ENCODE results near the gene TMEM250. TPM values are rescaled to one million over a fixed set of nuclear protein-coding genes. Genes with fewer than 3 reads are reported as not detected.

Gene TMEM250
- polyA plus RNA-seq, 1 donor, result 36.2 TPM

- Histone ChIP-seq H3K36me3 (ENCODE audit: control insufficient read depth, insufficient read depth, low read length) (peaks cover 21% of the 10 kb centered on the region), H3K9me3 (ENCODE audit: control insufficient read depth, low read depth, low read length) (peaks cover 6% of the 10 kb centered on the region), H3K4me1 (ENCODE audit: control insufficient read depth, insufficient read depth, low read length) (peaks cover 51% of the 10 kb centered on the region), H3K27ac (ENCODE audit: low read length) (peak overlapping the region; percentile 96), H3K27me3 (ENCODE audit: control insufficient read depth, insufficient read depth, low read length) (peaks cover 4% of the 10 kb centered on the region), H3K4me3 (ENCODE audit: low read length) (peak overlapping the region; percentile 27)
- DNase-seq, result peak; percentile 93 to 97
- no CpG with 5 or more reads among the region's 64 CpGs for WGBS (ENCODE audit: insufficient coverage, low lambda C conversion rate)
Measured at GRCh38 chr9:136119061-136119882, 597 bp upstream of the TMEM250 start.

- Histone ChIP-seq H3K4me3 (ENCODE audit: low read length) (peak overlapping the region; percentile 70), H3K27ac (ENCODE audit: low read length) (peak overlapping the region; percentile 96), H3K4me1 (ENCODE audit: control insufficient read depth, insufficient read depth, low read length) (peaks cover 51% of the 10 kb centered on the region), H3K36me3 (ENCODE audit: control insufficient read depth, insufficient read depth, low read length) (peaks cover 25% of the 10 kb centered on the region), H3K9me3 (ENCODE audit: control insufficient read depth, low read depth, low read length) (peaks cover 6% of the 10 kb centered on the region), H3K27me3 (ENCODE audit: control insufficient read depth, insufficient read depth, low read length) (no peaks in the 10 kb centered on the region)
- peak; percentile 65 to 89 for DNase-seq
- no CpG with 5 or more reads among the region's 36 CpGs for WGBS (ENCODE audit: insufficient coverage, low lambda C conversion rate)
Measured at GRCh38 chr9:136117916-136118319, 757 bp downstream of the TMEM250 start.

GRCh38 chr9:136117291-136117915, 1.3 kb downstream of the TMEM250 start:
- H3K9me3 ChIP-seq (ENCODE audit: control insufficient read depth, low read depth, low read length), result peaks cover 6% of the 10 kb centered on the region
- peaks cover 25% of the 10 kb centered on the region for H3K36me3 ChIP-seq (ENCODE audit: control insufficient read depth, insufficient read depth, low read length)
- 20% methylated on average over 1 of the region's 23 CpGs for WGBS (ENCODE audit: insufficient coverage, low lambda C conversion rate)
- H3K4me3 ChIP-seq (ENCODE audit: low read length), result peak overlapping the region; percentile 70
- H3K27me3 ChIP-seq (ENCODE audit: control insufficient read depth, insufficient read depth, low read length), result no peaks in the 10 kb centered on the region
- H3K4me1 ChIP-seq (ENCODE audit: control insufficient read depth, insufficient read depth, low read length), result peaks cover 48% of the 10 kb centered on the region
- DNase-seq, result no peak
- peak overlapping the region; percentile 96 for H3K27ac ChIP-seq (ENCODE audit: low read length)

- Histone ChIP-seq H3K36me3 (ENCODE audit: control insufficient read depth, insufficient read depth, low read length) (peaks cover 25% of the 10 kb centered on the region), H3K4me1 (ENCODE audit: control insufficient read depth, insufficient read depth, low read length) (peaks cover 48% of the 10 kb centered on the region), H3K27me3 (ENCODE audit: control insufficient read depth, insufficient read depth, low read length) (no peaks in the 10 kb centered on the region), H3K4me3 (ENCODE audit: low read length) (peak overlapping the region; percentile 70), H3K27ac (ENCODE audit: low read length) (peak overlapping the region; percentile 96), H3K9me3 (ENCODE audit: control insufficient read depth, low read depth, low read length) (peaks cover 6% of the 10 kb centered on the region)
- WGBS (ENCODE audit: insufficient coverage, low lambda C conversion rate), result no CpG with 5 or more reads among the region's 69 CpGs
- DNase-seq, result no peak
Measured at GRCh38 chr9:136116360-136117098, 2.1 kb downstream of the TMEM250 start.

- H3K4me1 ChIP-seq (ENCODE audit: control insufficient read depth, insufficient read depth, low read length), result peaks cover 44% of the 10 kb centered on the region
- no peaks in the 10 kb centered on the region for H3K27me3 ChIP-seq (ENCODE audit: control insufficient read depth, insufficient read depth, low read length)
- H3K27ac ChIP-seq (ENCODE audit: low read length), result no peak overlapping the region
- H3K9me3 ChIP-seq (ENCODE audit: control insufficient read depth, low read depth, low read length), result peaks cover 6% of the 10 kb centered on the region
- peak in 1 of 2 donors; percentile 37 for DNase-seq
- WGBS (ENCODE audit: insufficient coverage, low lambda C conversion rate), result no CpG with 5 or more reads among the region's 22 CpGs
- H3K4me3 ChIP-seq (ENCODE audit: low read length), result no peak overlapping the region
- peaks cover 25% of the 10 kb centered on the region for H3K36me3 ChIP-seq (ENCODE audit: control insufficient read depth, insufficient read depth, low read length)
Measured at GRCh38 chr9:136115641-136116359, 2.9 kb downstream of the TMEM250 start.

GRCh38 chr9:136115206-136115605, 3.5 kb downstream of the TMEM250 start:
- Histone ChIP-seq H3K9me3 (ENCODE audit: control insufficient read depth, low read depth, low read length) (peaks cover 6% of the 10 kb centered on the region), H3K27me3 (ENCODE audit: control insufficient read depth, insufficient read depth, low read length) (peaks cover under 1% of the 10 kb centered on the region), H3K4me3 (ENCODE audit: low read length) (no peak overlapping the region), H3K27ac (ENCODE audit: low read length) (no peak overlapping the region), H3K36me3 (ENCODE audit: control insufficient read depth, insufficient read depth, low read length) (peaks cover 25% of the 10 kb centered on the region), H3K4me1 (ENCODE audit: control insufficient read depth, insufficient read depth, low read length) (peaks cover 44% of the 10 kb centered on the region)
- DNase-seq, result no peak
- WGBS (ENCODE audit: insufficient coverage, low lambda C conversion rate), result no CpG with 5 or more reads among the region's 13 CpGs

- Histone ChIP-seq H3K4me1 (ENCODE audit: control insufficient read depth, insufficient read depth, low read length) (peaks cover 42% of the 10 kb centered on the region), H3K27ac (ENCODE audit: low read length) (no peak overlapping the region), H3K4me3 (ENCODE audit: low read length) (no peak overlapping the region), H3K9me3 (ENCODE audit: control insufficient read depth, low read depth, low read length) (peaks cover 6% of the 10 kb centered on the region), H3K27me3 (ENCODE audit: control insufficient read depth, insufficient read depth, low read length) (peaks cover 3% of the 10 kb centered on the region), H3K36me3 (ENCODE audit: control insufficient read depth, insufficient read depth, low read length) (peaks cover 25% of the 10 kb centered on the region)
- peak in 1 of 2 donors; percentile 47 for DNase-seq
- no CpG with 5 or more reads among the region's 18 CpGs for WGBS (ENCODE audit: insufficient coverage, low lambda C conversion rate)
Measured at GRCh38 chr9:136114610-136115009, 4.1 kb downstream of the TMEM250 start.

- DNase-seq, result no peak
- Histone ChIP-seq H3K4me1 (ENCODE audit: control insufficient read depth, insufficient read depth, low read length) (peaks cover 48% of the 10 kb centered on the region), H3K36me3 (ENCODE audit: control insufficient read depth, insufficient read depth, low read length) (peaks cover 25% of the 10 kb centered on the region), H3K27me3 (ENCODE audit: control insufficient read depth, insufficient read depth, low read length) (peaks cover 3% of the 10 kb centered on the region), H3K4me3 (ENCODE audit: low read length) (no peak overlapping the region), H3K9me3 (ENCODE audit: control insufficient read depth, low read depth, low read length) (peaks cover 6% of the 10 kb centered on the region), H3K27ac (ENCODE audit: low read length) (no peak overlapping the region)
- WGBS (ENCODE audit: insufficient coverage, low lambda C conversion rate), result no CpG with 5 or more reads among the region's 11 CpGs
Measured at GRCh38 chr9:136112541-136112940, 6.1 kb downstream of the TMEM250 start.

GRCh38 chr9:136111910-136112309, 6.8 kb downstream of the TMEM250 start:
- Histone ChIP-seq H3K9me3 (ENCODE audit: control insufficient read depth, low read depth, low read length) (peaks cover 6% of the 10 kb centered on the region), H3K36me3 (ENCODE audit: control insufficient read depth, insufficient read depth, low read length) (peaks cover 24% of the 10 kb centered on the region), H3K27ac (ENCODE audit: low read length) (no peak overlapping the region), H3K27me3 (ENCODE audit: control insufficient read depth, insufficient read depth, low read length) (peaks cover 3% of the 10 kb centered on the region), H3K4me1 (ENCODE audit: control insufficient read depth, insufficient read depth, low read length) (peaks cover 42% of the 10 kb centered on the region), H3K4me3 (ENCODE audit: low read length) (no peak overlapping the region)
- DNase-seq, result no peak
- no CpG with 5 or more reads among the region's 16 CpGs for WGBS (ENCODE audit: insufficient coverage, low lambda C conversion rate)

GRCh38 chr9:136111190-136111589, 7.5 kb downstream of the TMEM250 start:
- Histone ChIP-seq H3K4me3 (ENCODE audit: low read length) (no peak overlapping the region), H3K27ac (ENCODE audit: low read length) (no peak overlapping the region), H3K36me3 (ENCODE audit: control insufficient read depth, insufficient read depth, low read length) (peaks cover 19% of the 10 kb centered on the region), H3K27me3 (ENCODE audit: control insufficient read depth, insufficient read depth, low read length) (peaks cover 3% of the 10 kb centered on the region), H3K9me3 (ENCODE audit: control insufficient read depth, low read depth, low read length) (peaks cover 1% of the 10 kb centered on the region), H3K4me1 (ENCODE audit: control insufficient read depth, insufficient read depth, low read length) (peaks cover 36% of the 10 kb centered on the region)
- WGBS (ENCODE audit: insufficient coverage, low lambda C conversion rate), result no CpG with 5 or more reads among the region's 22 CpGs
- DNase-seq, result no peak
